RWPE1 (cell line): ENCODE measurements around the gene SH2D3A.

Source experiments
- CTCF ChIA-PET: fragments of 350-600 bp; sonication (Branson Sonifier 250); formaldehyde crosslinking; extraction: SDS; loops from one replicate; lab custom pipeline; 2021; lab: Yijun Ruan, JAX
- POLR2A ChIA-PET: fragments of 400-600 bp; formaldehyde crosslinking; extraction: SDS; loops from one replicate; lab custom pipeline; 2020; ENCODE audit warnings: antibody characterized with exemption; ENCODE audit not compliant: low non-redundant PET; lab: Yijun Ruan, JAX
- DNase-seq: peaks from one replicate; pipeline ENCODE4 v3.0.0; 2012; ENCODE audit warnings: low spot score
- H3K27ac ChIP-seq: fragments of 450-650 bp; 2 replicates; pipeline ENCODE4 v1.5.1; 2017
- CTCF ChIP-seq: fragments of 450-650 bp; conservative IDR thresholded peaks from 2 replicates; pipeline ENCODE4 v1.5.1; 2017; ENCODE audit warnings: low read depth, mild to moderate bottlenecking

The SH2D3A gene

GRCh38 chr19:6706633-6706958, 60.6 kb downstream of the SH2D3A start:
- ChIA-PET POLR2A (no interaction called here), CTCF (no interaction called here)
- no peak for DNase-seq
- no peak overlapping the region for H3K27ac ChIP-seq
- TF ChIP-seq CTCF, result no peak

GRCh38 chr19:6705931-6706632, 61.2 kb downstream of the SH2D3A start:
- H3K27ac ChIP-seq, result no peak overlapping the region
- TF ChIP-seq CTCF, result no peak
- ChIA-PET CTCF (no interaction called here), POLR2A (no interaction called here)
- DNase-seq, result no peak
